ENCODE data around the gene CD276.

CD276 gene

DNA sequence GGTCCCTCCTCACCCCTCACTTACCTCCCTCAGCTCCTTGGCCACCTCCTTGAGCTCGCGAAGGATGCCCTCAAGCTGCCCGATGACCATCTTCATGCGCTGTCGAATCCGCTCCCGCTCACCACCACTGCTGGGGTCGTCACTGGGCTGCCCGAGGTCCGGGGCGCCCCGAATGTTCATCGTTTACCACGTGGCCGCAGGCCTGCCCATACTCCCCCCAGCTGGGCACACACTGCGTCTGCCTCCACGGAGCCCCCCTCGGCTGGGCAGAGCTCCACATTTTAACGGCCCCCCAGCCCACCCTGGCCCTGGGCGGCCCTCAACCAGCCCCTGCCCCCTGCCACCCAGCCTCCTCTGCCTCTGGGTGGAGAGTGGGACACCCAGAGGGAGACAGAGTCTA is 66.8 kb downstream of the CD276 start:
- CTCF ChIA-PET, result interaction anchor here (0.5 to 0.6 kb wide), 2 partner anchors 576 to 624 kb away, joined by 3 read pairs; no protein-coding TSS in a partner anchor
- no peak for TF ChIP-seq CTCF (conservative IDR thresholded peaks at IDR 0.05; ENCODE audit: low read depth)
- H3K27ac ChIP-seq, result no peak overlapping the region

DNA sequence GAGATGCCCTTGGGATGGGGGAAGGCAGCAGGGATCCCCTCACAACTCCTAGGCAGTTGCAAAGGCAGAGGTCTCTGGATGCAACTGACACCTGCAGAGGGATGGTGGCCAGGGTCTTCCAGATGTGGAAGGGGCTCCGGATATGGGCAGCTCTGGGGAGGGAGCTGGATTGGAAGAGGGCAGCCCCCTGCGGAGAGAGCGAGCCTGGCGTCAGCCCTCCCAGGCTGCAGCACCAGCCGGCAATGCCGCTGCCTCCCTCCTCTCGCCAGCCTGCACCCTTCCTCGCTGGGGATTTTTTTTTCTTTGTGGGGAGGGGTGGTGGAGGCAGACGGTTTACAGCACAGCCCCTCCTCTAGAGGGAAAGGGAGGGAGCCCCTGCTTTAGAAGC is 67.3 kb downstream of the CD276 start:
- POLR2A ChIA-PET (ENCODE audit: low non-redundant PET), result no interaction called here
- no peak for DNase-seq (ENCODE audit: low spot score)
- H3K27ac ChIP-seq, result no peak overlapping the region
- no peak for TF ChIP-seq CTCF (conservative IDR thresholded peaks at IDR 0.05; ENCODE audit: low read depth)
- CTCF ChIA-PET, result no interaction called here

More for the DNA sequence above, 66.8 kb downstream of the CD276 start:
- POLR2A ChIA-PET (ENCODE audit: low non-redundant PET), result no interaction called here
- no peak for DNase-seq (ENCODE audit: low spot score)

GRCh38 chr15:73751899-73752805 is 68.0 kb downstream of the CD276 start:
- ChIA-PET CTCF (no interaction called here), POLR2A (ENCODE audit: low non-redundant PET) (no interaction called here)
- H3K27ac ChIP-seq, result no peak overlapping the region
- no peak for TF ChIP-seq CTCF (conservative IDR thresholded peaks at IDR 0.05; ENCODE audit: low read depth)
- DNase-seq (ENCODE audit: low spot score), result no peak

GRCh38 chr15:73752806-73753193 is 68.6 kb downstream of the CD276 start:
- ChIA-PET CTCF (no interaction called here), POLR2A (ENCODE audit: low non-redundant PET) (no interaction called here)
- H3K27ac ChIP-seq, result no peak overlapping the region
- DNase-seq (ENCODE audit: low spot score), result peak; percentile 27
- TF ChIP-seq CTCF (conservative IDR thresholded peaks at IDR 0.05; ENCODE audit: low read depth), result no peak

DNA sequence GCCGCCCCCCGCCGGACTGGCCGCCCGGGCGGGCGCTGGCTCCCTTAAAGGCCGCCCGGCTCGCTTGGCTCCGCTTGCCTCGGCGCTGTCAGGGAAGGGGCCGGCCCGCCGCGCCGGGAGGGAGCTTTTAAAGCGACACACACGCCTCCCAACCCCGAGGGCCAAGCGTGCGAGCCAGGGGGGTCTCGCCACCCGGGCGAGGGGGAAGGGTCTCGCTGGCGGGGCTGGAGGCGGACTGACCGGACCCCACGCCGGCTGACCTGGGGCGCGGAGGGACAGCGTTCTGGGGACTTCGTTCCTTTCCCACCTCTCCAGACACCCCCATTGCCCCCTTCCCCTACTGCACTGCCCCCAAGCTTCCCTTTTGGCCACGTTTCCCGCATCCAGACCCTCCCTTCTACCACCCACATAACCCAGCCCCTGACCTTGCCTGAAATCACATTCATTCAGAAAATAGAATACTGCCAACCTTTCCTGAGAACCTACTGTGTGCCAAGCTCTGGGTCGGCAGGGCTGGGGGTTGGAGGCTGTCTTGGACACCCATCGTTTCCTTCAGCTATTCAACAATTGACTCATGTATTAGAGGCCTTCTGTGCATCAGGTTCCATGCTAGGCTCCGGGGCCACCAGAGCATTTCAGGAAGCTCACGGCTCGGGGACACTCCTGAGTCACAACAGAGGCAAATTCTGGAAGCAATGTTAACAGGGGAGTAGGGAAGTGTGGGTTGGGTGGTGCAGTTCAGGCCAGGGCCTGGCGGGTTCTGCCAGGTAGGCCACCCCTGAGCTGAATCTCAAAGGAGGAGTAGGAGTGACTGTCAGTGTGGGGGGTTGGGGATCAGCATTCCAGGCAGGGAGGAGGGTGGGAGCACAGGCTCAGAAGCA is 69.3 kb downstream of the CD276 start, which contains the start of gene INSYN1:
TSS of gene INSYN1 (minus strand) at position 102 of the 881 bp plus-strand sequence. CDS start 2,221 bp downstream, outside the sequence.
- H3K27ac ChIP-seq, result no peak within 1 kb of the TSS
- no peak for TF ChIP-seq CTCF (conservative IDR thresholded peaks at IDR 0.05; ENCODE audit: low read depth)
- CTCF ChIA-PET, result interaction anchor here (0.7 kb wide), 2 partner anchors 14 to 554 kb away, joined by 3 read pairs; no protein-coding TSS in a partner anchor
- DNase-seq (ENCODE audit: low spot score), result peak; percentile 36
- POLR2A ChIA-PET (ENCODE audit: low non-redundant PET), result no interaction called here

- CTCF ChIA-PET, result no interaction called here
- TF ChIP-seq CTCF (conservative IDR thresholded peaks at IDR 0.05; ENCODE audit: low read depth), result no peak
- no peak overlapping the region for H3K27ac ChIP-seq
- POLR2A ChIA-PET (ENCODE audit: low non-redundant PET), result no interaction called here
- DNase-seq (ENCODE audit: low spot score), result no peak
Observed at GRCh38 chr15:73754461-73754860, 70.3 kb downstream of the CD276 start.

Measured in RWPE1 (cell line).